Measurements from ENCODE around the gene TSKS. TPM values are rescaled to one million over a fixed set of nuclear protein-coding genes. Genes with fewer than 3 reads are reported as not detected.
A peak's percentile ranks its signal among the peaks of the same experiment; 100 is the strongest.

The TSKS gene
- total RNA-seq, 4 donors from 2014 or later = 0.32 to 12.7 (median 0.82) TPM; not detected in 1

GRCh38 chr19:49792829-49793560 lies 29.9 kb upstream of the TSKS start:
- intact Hi-C loops (cut with DNase I; ENCODE audit: low total_unique reads) (no loop called here), in situ Hi-C loops (cut with MboI; ENCODE audit: low pct_ligation_motif_present in 1 of 4, low pct_unique_long_range_greater_than_20kb in 1 of 4, low sequenced_read_pairs in 3 of 4) (no loop called here)
- no peak for TF ChIP-seq POLR2AphosphoS5 (IDR thresholded peaks at IDR 0.05)
- TF ChIP-seq, protein P1, sequence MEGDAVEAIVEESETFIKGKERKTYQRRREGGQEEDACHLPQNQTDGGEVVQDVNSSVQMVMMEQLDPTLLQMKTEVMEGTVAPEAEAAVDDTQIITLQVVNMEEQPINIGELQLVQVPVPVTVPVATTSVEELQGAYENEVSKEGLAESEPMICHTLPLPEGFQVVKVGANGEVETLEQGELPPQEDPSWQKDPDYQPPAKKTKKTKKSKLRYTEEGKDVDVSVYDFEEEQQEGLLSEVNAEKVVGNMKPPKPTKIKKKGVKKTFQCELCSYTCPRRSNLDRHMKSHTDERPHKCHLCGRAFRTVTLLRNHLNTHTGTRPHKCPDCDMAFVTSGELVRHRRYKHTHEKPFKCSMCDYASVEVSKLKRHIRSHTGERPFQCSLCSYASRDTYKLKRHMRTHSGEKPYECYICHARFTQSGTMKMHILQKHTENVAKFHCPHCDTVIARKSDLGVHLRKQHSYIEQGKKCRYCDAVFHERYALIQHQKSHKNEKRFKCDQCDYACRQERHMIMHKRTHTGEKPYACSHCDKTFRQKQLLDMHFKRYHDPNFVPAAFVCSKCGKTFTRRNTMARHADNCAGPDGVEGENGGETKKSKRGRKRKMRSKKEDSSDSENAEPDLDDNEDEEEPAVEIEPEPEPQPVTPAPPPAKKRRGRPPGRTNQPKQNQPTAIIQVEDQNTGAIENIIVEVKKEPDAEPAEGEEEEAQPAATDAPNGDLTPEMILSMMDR (IDR thresholded peaks at IDR 0.05) = no peak
- TF ChIP-seq EP300 (IDR thresholded peaks at IDR 0.05; ENCODE audit: low read depth) = no peak
- DNase-seq = no peak
- H3K27me3 ChIP-seq = no peaks in the 10 kb centered on the region
- peaks cover 0 to 49% (median 18%) of the 10 kb centered on the region in 4 donors for H3K36me3 ChIP-seq
- no peaks in the 10 kb centered on the region for H3K4me1 ChIP-seq
- H3K9me3 ChIP-seq = no peaks in the 10 kb centered on the region
- no peak overlapping the region for H3K27ac ChIP-seq
- H3K4me3 ChIP-seq = no peak overlapping the region
- WGBS, 2 donors (ENCODE audit: low coverage in 1 of 2) = 86 to 90% methylated on average over 2 to 22 of the region's 22 CpGs

GRCh38 chr19:49791776-49792445 lies 28.8 kb upstream of the TSKS start:
- no peaks in the 10 kb centered on the region for H3K9me3 ChIP-seq
- H3K36me3 ChIP-seq = peaks cover 0 to 41% (median 18%) of the 10 kb centered on the region in 4 donors

GRCh38 chr19:49790866-49791265 lies 27.8 kb upstream of the TSKS start:
- in situ Hi-C loops (cut with MboI; ENCODE audit: low pct_ligation_motif_present in 1 of 4, low pct_unique_long_range_greater_than_20kb in 1 of 4, low sequenced_read_pairs in 3 of 4) = no loop called here
- Histone ChIP-seq H3K4me3 (no peak overlapping the region), H3K27me3 (no peaks in the 10 kb centered on the region), H3K9me3 (no peaks in the 10 kb centered on the region), H3K27ac (peak overlapping the region in 1 of 4 donors; percentile 36), H3K4me1 (peaks cover 0 to 5% (median 0%) of the 10 kb centered on the region in 4 donors), H3K36me3 (peaks cover 0 to 37% (median 17%) of the 10 kb centered on the region in 4 donors)
- WGBS, 2 donors (ENCODE audit: low coverage in 1 of 2) = 69 to 80% methylated on average over 1 to 9 of the region's 9 CpGs
- intact Hi-C loops (cut with DNase I; ENCODE audit: low total_unique reads) = no loop called here
- DNase-seq = no peak
- TF ChIP-seq EP300 (IDR thresholded peaks at IDR 0.05; ENCODE audit: low read depth) (no peak), POLR2A (IDR thresholded peaks at IDR 0.05) (no peak), POLR2AphosphoS5 (IDR thresholded peaks at IDR 0.05) (no peak)
- TF ChIP-seq, protein P1 (IDR thresholded peaks at IDR 0.05) = no peak

More at GRCh38 chr19:49791776-49792445, 28.8 kb upstream of the TSKS start:
- Histone ChIP-seq H3K4me3 (no peak overlapping the region), H3K27me3 (no peaks in the 10 kb centered on the region), H3K27ac (no peak overlapping the region), H3K4me1 (no peaks in the 10 kb centered on the region)
- DNase-seq = no peak
- WGBS, 2 donors (ENCODE audit: low coverage in 1 of 2) = 93 to 100% methylated on average over 1 to 18 of the region's 26 CpGs
- TF ChIP-seq POLR2AphosphoS5 (IDR thresholded peaks at IDR 0.05) (no peak), EP300 (IDR thresholded peaks at IDR 0.05; ENCODE audit: low read depth) (no peak), POLR2A (IDR thresholded peaks at IDR 0.05) (no peak)
- TF ChIP-seq, protein P1 (IDR thresholded peaks at IDR 0.05) = no peak
- in situ Hi-C loops (cut with MboI; ENCODE audit: low pct_ligation_motif_present in 1 of 4, low pct_unique_long_range_greater_than_20kb in 1 of 4, low sequenced_read_pairs in 3 of 4) (no loop called here), intact Hi-C loops (cut with DNase I; ENCODE audit: low total_unique reads) (no loop called here)

DNA sequence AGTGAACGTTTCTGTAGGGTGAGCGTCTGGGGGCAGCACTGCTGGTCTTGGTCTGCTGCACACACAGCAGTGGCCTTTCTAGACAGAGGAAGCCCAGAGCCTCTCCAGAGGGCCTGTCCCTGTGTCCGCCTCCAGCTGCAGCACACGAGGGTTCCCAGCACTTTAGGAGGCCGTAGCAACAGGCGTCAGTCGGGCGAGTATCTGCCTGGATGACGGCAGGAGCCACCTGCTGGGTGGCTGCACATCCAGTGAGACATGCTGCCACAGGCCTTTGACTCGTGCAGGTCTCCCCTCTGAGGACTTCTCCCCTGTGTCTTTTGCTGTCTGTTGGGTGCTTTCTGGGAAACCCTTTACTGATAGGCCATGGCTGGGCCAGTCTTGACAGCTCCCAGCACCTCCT lies 25.8 kb upstream of the TSKS start:
- in situ Hi-C loops (cut with MboI; ENCODE audit: low pct_ligation_motif_present in 1 of 4, low pct_unique_long_range_greater_than_20kb in 1 of 4, low sequenced_read_pairs in 3 of 4) = no loop called here
- no peaks in the 10 kb centered on the region for H3K9me3 ChIP-seq
- peaks cover 0 to 24% (median 11%) of the 10 kb centered on the region in 4 donors for H3K36me3 ChIP-seq
- WGBS, 2 donors (ENCODE audit: low coverage in 1 of 2) = 92 to 100% methylated on average over 1 to 10 of the region's 10 CpGs
- peaks cover 0 to 5% (median 0%) of the 10 kb centered on the region in 4 donors for H3K4me1 ChIP-seq
- no peak overlapping the region for H3K4me3 ChIP-seq
- TF ChIP-seq EP300 (IDR thresholded peaks at IDR 0.05; ENCODE audit: low read depth) (no peak), POLR2A (IDR thresholded peaks at IDR 0.05) (no peak), POLR2AphosphoS5 (IDR thresholded peaks at IDR 0.05) (no peak)
- TF ChIP-seq, protein P1 (IDR thresholded peaks at IDR 0.05) = no peak
- DNase-seq = no peak
- H3K27me3 ChIP-seq = no peaks in the 10 kb centered on the region
- no peak overlapping the region for H3K27ac ChIP-seq
- intact Hi-C loops (cut with DNase I; ENCODE audit: low total_unique reads) = no loop called here
